Amniotic stem cell (primary cell): ENCODE data around the gene POLR2M.

Source experiments
- DNase-seq: peaks from one replicate; lab custom pipeline; 2025; lab: John Stamatoyannopoulos, UW

The POLR2M gene

GRCh38 chr15:57692709-57693108 is 13.8 kb upstream of the POLR2M start:
- no peak for DNase-seq

GRCh38 chr15:57694279-57694678 is 12.2 kb upstream of the POLR2M start:
- DNase-seq = no peak

- DNase-seq = no peak
These were observed 10.4 kb upstream of the POLR2M start for GRCh38 chr15:57696146-57696545.

DNA sequence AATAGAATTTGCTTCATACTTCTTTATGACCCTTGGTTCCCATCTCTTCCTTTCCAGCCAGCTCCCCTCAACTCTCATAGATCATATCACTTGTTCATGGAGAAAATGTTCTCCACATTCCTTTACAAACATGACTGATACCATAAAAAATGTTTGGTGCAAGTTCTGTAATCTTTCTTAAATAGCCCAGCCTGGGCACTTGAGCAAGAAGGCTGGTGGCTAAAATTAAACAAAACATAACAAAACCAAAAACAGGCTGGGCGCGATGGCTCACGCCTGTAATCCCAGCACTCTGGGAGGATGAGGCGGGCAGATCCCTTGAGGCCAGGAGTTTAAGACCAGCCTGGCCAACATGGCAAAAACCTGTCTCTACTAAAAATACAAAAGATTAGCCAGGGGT is 8.9 kb upstream of the POLR2M start:
- DNase-seq = no peak

DNA sequence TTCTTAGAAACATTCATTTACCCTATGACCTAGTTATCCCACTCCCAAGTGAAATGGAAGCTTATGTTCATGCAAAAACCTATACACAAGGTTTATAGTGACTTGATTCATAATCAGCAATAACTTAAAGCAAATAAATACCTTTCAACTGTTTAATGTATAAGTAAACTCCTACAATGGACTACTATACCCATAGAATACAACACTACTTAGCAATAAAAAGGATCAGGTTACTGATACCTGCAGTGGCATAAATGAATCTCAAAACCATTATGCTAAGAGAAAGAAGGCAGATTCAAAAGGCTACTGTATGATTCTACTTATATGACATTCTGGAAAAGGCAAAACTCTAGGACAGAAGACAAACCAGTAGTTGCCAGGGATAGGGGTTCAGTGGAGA is 8.3 kb upstream of the POLR2M start:
- DNase-seq = no peak

DNA sequence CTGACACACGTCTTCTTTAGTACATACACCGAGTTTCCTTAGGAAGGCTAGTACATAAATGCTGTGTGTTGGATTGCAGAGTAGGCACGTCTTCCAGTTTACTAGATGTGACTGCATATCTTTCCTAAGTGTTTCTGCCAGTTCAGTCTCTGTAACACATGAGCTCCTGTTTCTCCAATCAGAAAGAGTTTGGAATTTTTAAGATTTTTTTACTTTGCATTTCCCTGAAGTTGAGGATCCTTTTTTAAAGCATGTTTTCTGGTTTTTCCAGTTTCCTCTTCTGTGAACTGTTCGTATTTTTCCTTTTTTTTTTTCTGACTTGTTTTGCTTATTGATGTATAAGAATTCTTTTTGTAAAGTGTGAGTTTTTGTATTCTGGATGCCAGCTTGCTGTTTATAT is 7.5 kb upstream of the POLR2M start:
- DNase-seq = no peak

GRCh38 chr15:57703387-57703786 is 3.1 kb upstream of the POLR2M start:
- DNase-seq = no peak

DNA sequence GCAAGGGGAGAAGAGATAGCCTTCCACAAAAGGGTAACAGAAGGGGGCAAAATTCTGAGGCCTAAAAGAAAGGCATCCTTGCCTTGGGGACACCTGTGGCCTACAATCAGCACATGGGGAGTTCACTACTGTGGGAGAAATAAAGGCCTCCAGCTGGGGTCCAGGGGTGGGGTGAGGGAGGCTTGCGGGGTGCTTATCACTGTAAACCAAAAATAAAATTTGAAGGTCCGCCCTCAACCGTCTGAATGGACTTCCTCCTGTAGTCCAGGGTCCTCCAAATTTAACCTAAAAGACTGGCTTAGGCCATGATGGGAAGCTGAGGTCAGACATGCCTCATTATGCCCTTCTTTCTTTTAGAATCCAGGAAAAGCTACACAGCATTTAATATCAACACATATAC is 2.1 kb upstream of the POLR2M start:
- DNase-seq = no peak

DNA sequence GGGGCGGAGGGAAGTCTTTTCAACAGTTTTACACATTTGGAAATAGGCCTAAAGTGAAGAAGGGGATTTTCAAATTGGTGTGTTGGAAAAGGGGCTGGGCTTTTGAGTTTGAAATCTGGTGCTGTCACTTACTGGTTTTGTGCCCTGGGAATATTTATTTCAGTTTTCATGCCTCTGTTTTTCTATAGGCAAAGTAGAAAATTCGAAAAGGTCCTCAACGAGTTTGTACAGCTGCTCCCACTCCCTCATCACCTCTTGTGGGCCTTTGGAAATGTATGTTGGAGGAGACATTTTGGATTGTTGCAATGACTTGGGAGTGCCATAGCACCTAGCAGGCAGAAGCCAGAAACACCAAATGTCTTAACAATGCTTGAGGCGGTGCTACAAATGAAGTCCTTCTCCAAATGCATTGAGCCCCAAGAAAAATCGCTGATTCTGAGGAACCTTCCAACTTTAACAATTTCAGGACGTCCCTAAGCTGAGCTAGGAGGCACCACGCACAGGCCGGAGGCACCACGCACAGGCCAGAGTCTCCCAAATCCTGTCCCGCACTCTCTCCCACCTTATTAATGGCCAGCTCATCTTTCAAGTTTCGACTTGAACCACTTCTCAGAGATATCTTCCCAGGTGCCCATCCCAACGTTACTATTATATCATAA is 639 bp upstream of the POLR2M start:
- DNase-seq = no peak

DNA sequence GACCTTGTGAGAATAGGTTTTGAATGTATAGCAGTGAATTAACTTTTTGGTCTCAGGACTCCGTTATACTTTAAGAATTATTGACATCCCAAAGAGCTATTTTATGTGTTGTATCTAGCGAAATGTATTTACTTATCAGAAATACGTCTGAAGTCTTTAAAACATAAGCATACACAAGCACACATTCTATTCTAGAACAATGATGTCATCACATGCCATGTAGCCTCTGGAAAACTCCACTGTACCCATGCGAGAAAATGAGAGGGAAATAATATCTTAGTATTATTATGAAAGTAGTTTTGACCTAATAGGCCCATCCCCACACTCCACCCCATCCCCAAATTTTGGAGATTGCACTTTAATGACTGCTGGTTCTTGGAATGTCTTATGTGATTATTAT is 1.5 kb downstream of the POLR2M start:
- DNase-seq = no peak

DNA sequence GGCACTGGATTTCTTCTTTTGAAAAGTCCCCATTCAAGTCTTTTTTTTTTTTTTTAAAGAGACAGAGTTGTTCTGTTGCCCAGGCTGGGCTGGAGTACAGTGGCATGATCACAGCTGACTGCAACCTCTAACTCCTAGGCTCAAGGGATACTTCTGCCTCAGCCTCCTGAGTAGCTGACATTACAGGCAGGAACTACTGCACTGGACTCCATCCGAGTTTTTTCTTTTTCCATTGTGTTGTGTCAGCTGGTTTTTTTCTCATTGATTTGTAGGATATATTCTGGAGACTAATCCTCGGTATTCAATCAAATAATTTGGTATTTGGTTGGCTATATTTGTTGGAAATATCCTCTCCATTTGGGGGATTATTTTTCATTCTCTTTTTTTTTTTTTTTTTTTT is 11.8 kb downstream of the POLR2M start:
- DNase-seq = no peak

- no peak for DNase-seq
These were observed 14.4 kb downstream of the POLR2M start for GRCh38 chr15:57720867-57721266.

GRCh38 chr15:57726411-57726810 is 19.9 kb downstream of the POLR2M start:
- no peak for DNase-seq

DNA sequence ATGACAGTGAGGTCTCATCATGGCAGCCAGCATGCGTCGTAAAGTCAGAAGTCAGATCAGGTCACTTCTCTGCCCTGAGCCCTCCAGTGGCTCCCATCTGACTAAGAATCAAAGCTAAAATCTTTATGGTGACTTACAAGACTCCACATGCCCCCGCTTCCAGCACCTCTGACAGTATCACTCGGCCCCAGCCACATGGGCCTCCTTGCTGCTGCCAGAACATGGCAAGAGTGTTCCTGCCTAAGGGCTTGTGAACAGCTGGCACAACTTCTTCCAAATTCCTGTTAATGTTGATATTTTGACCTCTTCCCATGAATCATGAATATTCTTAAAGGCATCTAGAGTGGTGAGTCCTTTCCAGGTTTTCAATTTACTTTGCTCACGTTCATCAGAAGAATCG is 20.5 kb downstream of the POLR2M start:
- no peak for DNase-seq

DNA sequence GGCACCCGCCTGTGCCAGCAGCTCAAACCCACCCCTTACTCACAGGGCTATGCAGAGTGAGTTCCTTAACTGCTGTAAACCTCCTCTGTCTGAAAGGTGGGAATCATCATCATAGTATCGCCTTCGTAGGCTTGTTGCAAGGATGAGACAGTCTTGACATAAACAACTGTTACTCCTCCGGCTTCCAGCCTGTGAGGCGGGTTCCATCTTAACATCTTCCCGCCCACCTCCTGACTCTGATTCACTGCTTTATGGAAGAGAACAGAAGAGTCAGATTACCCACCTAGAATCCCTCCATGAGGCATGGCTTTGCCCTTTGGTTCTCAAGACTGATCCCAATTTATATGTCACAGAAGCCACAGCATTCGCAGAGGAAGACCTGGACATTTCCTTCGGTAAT is 21.9 kb downstream of the POLR2M start:
- DNase-seq = no peak

GRCh38 chr15:57730876-57731275 is 24.4 kb downstream of the POLR2M start:
- no peak for DNase-seq

- DNase-seq = no peak
These were observed 25.1 kb downstream of the POLR2M start for GRCh38 chr15:57731530-57732103.

DNA sequence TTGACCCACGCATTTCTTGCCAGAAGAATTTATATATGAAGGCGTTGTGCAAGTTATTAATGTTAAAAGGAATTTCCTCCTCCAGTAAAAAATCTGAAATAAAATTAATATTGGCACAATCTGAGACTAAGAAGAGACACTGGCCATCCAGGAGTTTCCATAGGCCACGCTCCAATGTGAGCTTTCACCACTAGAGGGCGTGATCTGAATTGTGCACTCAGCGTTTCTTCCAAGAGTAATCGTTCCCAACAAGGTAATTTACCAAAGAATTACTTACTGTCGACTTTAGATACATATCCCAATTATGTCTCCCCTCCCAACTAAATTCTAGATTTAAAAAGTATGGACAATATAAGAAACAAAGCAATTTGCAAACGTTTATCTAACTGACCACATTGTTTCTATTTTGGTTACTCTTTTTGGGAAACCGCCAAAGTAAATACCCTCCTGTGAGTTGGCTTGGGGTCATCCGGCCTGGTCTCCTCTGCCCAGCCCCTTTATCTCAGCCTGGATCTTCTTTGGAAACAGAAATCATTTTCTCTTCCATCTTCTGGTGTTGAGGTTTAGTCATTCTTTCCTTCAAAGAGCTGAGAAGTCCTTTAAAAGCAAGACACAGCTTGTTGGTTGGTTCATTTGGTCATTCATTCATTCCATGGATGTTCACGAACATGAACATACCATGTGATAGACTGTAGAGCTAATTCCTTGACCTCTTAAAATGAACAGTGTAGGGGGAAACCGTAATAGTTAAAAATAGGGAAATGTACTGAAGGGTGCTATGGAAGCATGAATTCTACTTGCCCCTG is 26.2 kb downstream of the POLR2M start:
- no peak for DNase-seq

GRCh38 chr15:57734860-57735259 is 28.3 kb downstream of the POLR2M start:
- DNase-seq = no peak

GRCh38 chr15:57735431-57735830 is 28.9 kb downstream of the POLR2M start:
- no peak for DNase-seq

GRCh38 chr15:57735891-57736290 is 29.4 kb downstream of the POLR2M start:
- no peak for DNase-seq

GRCh38 chr15:57736591-57736990 is 30.1 kb downstream of the POLR2M start:
- DNase-seq = no peak

GRCh38 chr15:57738734-57739237 is 32.3 kb downstream of the POLR2M start:
- DNase-seq = no peak
